KG1 (cell line): Measurements from ENCODE around the gene CRIP1.

Experiments
- DNase-seq: peaks from one replicate; lab custom pipeline; 2025; lab: John Stamatoyannopoulos, UW

The CRIP1 gene

DNA sequence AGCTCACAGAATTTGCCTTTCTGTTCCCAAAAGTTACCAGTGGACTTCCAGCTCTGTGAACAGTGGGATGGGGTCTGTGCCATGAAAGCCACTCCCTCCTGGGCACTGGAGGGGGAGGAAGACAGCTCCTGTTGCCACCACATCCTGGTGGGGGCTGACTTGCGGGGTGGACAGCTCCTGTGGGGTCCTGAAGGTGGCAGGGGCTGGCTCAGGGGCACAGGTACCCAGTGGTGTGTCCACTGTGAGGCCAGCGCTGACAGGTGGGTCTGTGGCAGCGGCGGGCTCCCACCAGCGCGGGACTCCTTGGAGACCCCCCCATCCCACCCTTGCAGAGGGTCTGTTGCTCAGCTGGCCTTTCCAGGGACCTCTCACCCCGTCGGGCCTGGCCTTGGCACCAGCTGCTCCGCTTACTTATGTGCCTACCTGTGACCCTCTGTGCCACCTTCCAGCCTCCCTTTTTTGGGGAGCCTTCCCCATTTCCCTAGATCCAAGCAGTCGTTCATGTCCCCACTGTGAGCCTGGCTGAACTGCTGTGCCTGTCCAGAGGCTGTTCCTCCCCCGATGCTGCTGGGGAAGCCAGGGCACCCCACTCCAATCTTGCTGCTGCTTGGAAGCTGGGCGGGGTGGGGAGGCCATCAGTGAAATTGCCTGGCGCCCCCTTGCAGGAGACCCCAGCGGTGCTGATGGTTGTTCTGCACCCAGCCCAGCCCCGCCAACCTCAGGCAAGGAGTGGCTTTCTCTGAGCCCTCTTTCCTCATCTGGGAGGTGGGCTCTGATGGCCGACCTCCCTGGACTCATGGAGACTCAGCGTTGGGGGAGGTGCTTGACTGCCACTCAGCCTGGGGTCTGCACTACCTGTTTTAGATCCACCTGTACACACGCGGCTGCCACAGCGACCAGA lies 6.5 kb downstream of the CRIP1 start:
- DNase-seq: no peak

DNA sequence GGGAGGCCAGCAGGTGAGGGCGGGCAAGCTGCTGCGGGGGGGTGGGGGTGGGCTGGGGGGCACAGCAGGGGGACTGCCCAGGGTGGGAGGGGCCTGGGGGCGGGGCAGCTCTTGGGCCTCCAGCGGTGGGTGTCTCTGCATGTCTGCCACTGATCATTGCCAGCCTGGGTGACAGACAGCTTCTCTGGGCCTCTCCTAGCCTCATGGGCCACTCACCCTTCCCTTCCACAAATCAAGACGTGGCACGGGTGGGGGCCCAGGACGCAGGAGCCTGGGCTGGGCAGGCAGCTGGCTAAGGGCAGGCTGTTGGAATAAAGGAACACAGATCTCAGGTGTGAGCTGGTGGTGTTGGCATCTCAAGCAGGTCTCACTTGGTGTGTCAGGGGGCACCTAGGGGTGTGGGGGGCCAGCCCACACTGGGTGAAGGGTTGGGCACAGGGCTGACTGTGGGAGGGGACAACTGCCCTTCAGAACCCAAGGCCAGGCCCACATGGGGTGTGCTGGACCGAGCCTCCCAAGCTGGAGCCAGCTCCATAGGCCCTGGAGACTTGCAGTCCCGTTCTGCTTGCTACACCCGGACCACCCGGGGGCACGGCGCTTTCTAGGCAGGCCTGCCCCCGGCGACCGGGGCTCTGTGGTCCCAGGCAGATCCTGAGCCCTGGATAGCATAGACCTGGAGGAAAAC lies 7.4 kb downstream of the CRIP1 start:
- DNase-seq: no peak

DNA sequence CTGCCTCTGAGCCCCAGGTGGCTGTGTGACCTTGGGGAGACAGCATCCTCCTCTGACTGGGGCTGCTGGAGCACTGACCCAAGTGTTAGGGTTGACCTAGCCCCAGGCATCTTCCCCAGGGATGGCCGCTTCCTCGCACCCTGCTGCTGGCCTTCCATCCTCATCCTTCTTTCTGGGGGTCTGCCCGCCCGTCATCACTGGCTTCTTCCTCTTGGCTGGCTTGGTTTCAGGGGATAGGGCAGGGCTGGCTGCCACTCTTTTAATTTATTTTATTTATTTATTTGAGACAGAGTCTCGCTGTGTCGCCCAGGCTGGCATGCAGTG lies 7.9 kb downstream of the CRIP1 start:
- DNase-seq: no peak

DNA sequence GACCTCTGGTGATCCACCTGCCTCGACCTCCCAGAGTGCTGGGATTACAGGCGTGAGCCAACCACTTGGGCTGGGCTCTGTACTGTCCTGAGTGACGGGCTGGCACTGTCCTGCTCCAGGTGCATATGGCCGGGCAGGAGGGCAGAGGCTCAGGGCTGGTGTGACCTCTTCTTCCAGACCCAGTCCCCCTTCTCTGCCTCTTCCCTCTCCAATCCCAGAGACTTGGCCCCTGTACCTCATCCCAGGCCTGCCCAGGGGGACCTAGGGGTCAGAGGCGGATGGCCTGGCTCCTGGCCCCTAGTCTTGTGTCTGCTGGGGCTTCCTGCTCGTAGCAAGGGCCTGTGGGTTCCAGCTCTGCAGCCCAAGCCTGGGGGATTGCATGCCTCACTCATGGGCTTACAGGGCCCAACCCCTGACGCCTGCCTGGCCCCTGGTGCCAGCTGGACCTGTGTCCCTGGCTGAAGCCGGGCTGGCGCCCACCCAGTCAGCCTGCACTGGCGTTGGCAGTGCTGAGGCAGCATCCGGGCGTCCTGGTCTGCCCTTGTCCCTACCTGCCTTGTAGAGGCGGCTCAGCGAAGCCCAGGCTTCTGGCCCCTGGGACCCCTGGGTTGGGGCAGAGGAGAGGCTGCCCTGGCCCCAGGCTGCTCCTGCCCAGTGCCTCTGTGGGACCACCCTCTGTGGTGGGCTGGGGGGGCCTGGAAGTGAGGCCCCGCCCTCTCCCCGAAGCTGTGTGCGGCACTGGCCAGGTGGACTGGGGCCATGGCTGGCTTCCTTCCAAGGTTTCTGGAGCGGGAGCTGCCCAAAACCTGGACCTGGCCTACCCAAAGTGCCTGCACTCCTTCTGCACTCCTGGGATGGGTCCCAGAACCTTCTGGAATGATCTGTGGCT lies 8.7 kb downstream of the CRIP1 start:
- DNase-seq: no peak

DNA sequence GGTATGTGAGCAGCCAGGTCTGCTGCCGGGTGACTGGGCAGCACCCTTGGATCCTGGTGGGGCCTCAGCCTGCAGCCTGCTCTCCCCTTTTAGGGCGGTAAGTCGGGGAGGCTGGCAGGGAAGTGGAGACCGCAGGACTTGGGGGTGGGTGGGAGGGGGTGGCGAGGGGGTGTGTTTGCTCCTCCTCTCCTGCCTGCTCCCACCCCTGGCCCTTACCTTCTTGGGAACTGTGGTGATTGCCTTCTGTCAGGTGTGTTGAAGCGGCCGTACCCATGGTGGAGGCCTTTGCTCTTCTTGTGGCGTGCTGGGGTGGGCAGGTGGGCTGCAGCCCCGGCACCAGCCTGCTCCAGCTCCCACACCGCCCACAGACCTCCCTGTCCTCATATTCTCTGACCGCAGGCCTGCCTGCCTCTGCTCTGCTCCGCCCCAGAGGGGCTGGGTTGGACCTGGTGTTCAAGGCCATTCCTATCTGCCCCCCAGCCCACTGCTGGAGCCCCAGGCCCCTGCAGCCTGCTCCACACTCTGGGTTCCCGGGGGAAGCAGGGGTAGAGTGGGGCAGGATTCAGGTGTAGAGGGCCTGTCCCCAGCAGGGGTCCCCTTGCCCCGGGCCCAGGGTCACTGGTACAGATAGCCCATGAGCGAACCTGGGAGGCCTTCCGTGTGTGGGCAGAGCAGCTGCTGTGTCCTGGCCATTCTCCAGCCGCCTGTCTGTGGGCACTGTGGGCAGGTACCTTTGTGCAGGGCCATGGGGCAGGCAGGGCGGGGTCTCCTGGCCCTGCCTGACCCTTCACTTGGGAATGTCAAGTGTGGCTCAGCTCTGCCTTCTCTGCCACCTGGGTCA lies 9.5 kb downstream of the CRIP1 start:
- no peak for DNase-seq

DNA sequence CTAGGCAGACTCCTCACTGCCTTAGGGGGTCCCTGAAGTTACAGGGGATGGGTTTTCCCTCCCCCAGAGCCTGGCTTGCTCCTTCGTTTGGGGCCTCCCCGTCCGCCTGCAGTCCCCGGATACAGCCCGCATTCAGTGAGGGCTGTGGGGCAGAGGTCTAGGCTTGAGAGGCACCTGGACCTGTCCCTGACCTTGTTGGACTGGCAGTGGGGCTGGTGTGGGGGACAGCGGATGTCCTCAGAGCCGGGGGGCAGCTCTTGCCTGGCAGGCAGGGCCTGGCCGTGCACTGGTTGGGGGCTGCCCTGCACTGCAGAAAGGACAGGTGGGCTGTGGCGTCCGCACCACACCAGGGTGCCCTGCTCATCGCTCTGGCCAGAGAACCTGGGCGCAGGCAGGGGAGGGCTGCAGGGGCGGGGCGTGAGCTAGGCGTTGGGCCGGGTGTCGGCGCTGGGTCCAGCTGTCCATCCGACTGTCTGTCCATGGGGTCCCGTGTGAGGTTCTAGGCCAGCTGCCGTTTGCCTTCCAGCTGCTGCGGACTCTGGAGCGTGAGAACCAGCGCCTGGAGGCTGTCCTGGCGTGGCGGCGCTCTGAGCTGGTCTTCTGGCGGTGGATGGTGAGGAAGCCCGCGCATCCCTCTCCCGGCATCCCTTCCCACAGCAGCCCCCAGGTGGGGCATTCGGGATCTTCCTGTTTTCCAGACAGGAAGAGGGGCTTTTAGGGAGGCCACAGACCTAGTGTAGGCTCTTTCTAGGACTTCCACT lies 10.3 kb downstream of the CRIP1 start:
- DNase-seq: no peak

DNA sequence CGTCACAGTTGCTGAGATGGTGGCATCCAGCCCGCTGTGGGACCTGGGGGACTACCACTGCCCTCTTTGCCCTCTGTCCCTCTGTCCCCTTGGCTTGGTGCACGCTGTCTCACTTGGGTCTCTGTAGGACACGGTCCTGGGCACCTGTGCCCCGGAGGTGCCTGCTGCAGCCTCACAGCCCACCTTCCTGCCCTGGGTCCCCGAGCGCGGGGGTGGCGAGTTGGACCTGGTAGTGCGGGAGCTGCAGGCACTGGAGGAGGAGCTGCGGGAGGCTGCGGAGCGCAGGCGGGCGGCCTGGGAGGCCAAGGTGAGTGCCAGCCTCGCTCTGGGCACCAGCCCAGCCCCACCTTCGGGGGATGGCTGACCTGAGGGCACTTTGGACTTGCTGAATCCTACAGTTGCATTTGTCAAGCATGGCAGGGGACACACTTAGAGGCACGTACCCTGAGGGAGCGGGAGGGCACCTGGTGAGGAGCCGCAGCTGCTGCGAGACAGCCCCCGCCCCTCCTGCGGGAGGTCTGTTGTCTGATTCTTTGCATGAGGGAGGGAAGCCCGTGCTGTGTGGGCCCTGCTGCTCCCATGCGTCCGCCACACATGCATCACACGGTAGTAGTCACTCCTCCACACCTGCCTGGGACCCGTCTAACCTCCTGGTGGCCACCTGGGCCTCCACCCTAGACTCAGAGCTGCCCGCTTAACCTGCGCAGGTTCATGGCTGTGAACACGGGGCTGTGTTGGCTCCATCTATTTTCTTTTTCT lies 11.2 kb downstream of the CRIP1 start:
- no peak for DNase-seq

DNA sequence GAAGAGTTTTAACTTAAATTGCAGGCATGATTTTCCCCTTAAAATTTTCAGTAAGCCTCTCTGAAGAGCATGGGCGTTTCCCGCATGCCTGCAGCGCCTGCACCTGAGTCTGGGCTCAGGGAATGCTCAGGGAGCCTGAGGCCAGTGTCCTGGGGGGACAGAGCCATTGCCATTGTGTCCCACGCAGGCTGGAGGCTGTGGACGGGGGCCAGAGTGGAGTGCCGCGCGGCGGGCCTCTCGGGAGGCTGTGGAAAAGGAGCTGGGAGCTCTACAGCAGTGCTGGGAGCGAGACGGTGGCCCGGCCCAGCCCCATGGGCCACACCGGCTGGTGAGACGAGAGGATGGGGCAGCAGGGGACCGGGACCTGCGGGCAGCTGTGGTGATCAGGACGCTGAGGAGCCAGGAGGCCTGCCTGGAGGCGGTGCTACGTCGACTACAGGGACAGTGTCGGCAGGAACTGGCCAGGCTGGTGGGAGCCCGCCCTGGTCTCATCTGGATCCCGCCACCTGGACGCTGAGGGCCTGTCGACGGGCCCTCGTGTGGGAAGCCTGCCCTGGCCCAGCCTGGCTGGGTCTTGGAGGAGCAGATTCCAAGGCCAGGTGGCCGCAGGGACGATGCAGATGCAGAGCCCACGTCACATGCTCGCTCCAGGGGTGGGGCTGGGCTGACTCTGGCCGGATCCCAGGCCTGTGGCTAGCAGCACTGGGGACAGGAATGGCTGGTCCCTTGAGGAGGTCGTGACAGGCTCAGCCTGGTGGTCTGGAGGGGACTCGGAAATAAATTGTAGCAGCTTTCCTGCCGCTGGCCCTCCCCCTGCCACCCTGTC lies 12.0 kb downstream of the CRIP1 start:
- DNase-seq: no peak

DNA sequence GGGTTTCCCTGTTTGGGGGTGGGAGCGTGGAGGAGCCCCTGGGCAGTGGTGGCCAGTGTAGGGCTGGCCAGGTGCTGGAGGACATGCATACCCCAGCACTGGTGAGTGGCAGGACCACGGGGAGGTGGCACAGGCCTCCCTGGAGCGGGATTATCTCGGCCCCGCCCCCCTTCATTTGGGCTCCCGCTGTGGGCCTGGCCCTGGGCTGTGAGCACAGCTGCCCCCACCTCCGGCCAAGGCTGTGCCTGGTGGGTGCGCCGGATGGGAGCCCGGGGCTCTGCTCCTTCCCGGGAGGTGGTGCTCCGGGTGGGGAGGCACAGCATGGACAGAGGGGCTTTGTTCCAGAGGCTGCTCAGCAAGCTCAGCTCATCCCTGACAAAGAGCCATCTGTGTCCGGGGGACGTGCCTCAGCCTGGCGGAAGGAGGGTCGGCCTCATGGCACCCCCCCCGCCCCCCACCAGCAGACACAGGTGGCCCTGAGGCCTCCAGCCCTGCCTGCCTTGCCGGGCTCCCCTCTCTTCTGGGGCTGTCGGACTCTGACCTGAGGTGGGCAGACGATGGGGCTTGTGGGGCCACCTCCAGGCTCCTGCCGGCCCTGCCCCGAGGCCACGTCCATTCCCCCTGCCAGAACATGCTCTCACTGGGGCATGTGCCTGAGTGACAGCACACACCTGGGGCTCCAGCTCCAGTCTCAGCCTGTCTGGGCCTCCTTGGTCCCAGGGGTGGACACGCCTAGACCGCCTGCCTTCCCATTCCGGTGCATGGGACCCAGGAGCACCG lies 12.8 kb downstream of the CRIP1 start:
- no peak for DNase-seq

DNA sequence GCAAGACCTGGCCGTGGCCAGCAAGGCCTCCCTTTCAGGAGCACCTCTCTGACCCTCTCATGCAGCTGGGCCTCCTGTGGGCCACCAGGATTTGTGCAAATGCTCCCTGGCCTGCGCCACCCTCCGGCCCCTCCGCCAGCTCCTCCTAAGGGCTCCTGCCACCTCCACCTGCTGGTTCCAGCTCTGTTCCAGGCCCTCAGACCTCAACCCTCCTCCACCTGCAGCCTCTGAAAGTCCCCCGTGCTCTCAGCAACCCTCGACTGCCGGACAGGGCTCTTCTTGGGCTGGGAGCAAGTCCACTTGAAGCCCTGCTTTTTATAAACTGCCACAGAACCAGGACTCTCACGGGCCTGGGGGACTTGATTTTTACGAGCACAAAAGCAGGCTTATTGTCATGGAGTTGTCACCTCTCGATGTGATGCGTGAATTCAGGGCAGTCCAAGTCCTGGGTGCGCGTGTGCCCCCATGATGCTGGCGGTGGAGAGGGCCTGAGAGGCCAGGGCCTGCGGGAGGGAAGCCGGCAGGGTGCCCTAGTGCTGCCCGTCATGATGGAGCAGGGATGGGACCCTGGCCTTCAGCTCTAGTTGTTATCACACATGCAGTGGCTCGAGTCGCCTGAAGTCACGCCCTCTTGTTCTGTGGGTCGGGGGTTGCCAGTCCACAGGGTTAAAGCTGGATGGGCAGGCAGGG lies 13.5 kb downstream of the CRIP1 start:
- no peak for DNase-seq

DNA sequence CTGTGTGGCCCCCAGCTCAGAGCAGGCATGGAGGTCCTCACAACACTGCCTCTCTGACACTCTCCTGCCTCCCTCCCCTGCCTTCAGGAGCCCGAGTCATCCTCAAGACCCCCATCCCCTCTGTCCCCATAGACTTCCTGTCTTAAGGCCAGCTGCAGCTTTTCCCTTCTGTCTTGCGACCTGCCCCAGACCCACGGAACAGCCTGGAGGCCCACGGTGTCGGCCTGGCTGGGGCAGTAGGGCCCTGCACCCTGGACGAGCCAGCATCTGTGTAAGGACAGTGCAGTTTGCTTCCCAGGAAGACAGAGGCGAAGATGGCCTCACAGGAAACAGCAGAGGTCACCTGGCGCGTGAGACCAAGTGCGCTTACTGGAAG lies 14.0 kb downstream of the CRIP1 start:
- no peak for DNase-seq

DNA sequence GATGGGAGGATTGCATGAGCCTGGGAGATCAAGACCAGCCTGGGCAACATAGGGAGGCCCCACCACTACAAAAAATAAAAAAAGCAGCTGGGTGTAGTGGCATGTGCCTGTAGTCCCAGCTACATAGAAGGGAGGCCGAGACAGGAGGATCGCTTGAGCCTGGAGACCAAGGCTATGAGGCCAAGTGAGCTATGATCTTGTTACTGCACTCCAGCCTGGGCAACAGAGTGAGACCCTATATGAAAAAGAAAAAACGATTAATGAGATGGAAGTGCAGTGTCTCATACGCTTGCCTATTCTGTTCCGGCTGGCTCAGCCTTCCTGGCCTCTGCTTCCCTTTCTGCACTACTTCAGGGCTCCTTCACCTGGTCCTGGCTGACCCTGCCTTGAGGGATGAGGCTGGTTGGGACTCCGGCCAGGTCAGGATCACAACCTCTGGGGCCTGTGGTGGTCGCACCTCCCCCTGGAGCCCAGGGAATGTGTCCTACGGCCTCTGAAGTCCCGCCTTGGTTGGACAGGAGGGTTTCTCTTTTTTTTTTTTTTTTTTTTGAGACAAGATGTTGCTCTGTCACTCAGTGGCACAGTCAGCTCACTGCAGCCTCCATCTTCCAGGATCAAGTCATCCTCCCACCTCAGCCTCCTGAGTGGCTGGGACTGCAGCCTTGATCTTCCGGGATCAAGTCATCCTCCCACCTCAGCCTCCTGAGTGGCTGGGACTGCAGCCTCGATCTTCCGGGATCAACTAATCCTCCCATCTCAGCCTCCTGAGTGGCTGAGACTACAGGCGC lies 15.0 kb downstream of the CRIP1 start:
- DNase-seq: no peak

DNA sequence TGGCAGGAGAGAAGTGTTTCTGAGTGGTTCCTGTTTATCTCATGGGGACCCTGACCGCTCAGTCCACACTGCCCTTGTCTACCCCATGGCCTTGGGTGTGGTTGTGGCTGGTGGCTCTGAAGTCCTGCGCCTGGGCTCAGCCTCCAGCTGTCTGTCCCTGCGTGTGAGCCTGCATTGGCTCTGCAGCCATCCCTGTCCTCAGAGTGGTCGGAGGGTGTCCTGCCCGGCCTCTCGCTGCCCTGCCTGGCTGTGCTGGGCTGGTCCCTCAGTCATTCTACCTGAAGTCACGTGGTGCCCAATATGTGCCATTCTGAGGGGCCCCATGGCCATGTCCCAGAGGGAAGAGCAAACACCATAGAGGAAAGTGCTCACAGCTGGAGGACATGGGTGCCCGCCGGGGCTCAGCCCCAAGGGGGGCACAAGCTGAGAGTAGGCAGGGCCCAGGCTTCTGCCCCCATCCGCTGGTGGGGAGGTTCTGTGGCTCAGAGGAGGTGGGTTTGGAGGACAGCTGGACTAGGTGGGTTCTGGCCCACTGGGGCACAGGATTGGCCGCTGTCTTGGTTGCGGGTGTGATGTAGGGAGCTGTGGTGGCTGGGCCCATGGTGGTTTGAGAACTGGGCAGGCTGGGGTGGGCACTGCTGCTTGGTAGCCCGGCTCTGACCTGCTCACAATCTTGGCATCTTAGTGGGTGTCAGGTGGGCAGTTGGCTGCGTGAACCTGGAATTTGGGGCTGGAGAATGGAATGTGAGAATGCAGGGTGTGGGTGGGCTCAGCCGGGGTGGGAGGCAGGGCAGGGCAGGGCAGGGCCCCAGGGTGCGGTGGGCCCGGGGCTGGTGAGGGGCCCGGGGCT lies 16.0 kb downstream of the CRIP1 start:
- no peak for DNase-seq

DNA sequence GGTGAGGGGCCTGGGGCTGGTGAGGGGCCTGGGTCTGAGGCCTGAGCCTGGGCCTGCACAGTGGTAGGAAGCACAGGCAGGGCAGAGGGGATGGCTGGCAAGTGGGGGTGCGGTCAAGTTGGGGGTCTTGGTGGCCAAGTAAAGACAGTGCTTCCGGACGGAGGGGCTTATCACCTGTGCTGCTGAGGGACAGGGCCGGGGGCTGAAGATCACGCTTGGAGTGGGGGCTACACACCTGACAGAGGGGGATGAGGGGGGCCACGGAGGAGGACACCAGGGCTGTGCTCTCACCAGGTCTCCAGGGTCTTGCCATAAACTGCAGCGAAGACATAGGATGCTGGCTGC lies 16.6 kb downstream of the CRIP1 start:
- DNase-seq: no peak

DNA sequence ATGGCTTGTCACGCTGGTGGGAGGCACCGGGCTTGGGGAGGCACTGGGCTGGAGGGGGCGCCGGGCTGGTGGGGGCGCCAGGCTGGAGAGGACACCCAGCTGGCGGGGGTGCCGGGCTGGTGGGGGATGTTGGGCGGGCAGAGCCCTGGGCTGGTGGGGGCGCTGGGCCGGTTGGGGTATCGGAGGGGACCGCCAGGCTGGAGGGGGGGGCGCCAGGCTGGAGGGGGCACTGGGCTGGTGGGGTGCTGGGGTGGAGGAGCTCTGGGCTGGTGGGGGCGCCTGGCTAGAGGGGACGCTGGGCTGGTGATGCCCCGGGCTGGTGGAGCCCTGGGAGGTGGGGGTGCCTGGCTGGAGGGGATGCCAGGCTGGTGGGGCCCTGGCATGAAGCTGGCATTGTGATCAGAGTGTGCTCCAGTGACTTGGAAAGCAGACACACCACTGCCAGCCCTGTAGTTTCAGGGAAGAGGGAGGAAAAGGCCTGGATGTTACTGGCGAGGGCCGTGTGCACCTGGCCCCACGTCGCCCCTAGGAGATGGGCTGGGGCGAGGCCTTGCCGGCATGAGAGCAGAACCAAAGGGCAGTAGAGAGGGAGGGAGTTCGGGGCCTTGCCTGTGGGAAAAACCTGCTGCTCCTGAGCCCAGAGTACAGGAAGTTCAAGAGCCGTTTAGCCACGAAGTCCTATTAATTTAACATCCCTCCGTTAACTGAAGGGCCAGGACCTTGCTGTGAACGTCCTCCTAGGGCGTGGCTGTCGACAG lies 17.4 kb downstream of the CRIP1 start:
- DNase-seq: no peak

DNA sequence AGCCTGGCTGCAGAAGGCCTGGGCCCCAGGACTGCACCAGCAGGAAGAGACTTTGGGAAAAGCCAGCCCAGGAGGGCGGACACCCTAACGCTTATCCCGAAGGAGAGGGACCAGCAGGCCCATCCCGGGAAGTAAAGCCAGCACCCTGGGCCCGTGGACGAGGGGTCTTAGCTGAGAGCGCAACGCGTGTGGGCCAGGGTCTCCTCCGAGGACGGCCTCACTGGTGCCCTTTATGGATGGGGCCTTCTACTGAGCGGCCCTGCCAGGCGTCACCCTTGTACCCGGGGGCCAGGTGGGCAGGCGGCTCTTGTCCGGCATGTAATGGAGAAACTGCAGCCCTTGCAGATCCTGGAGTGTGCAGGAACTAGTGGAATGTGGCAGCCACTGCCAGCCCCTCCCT lies 18.4 kb downstream of the CRIP1 start:
- no peak for DNase-seq
